Middle frontal gyrus (tissue), 1 donor: ENCODE measurements around the gene LGALS9B.
A peak's percentile ranks its signal among the peaks of the same experiment; 100 is the strongest.
"Not testable (repeated sequence)": the region's sequence is repeated elsewhere in the genome, so short reads cannot be mapped to it uniquely, and the experiment has no call there.

Experiments used
- DNase-seq: peaks from one replicate; pipeline ENCODE4 v3.0.0-alpha.2; 2015; ENCODE audit warnings: low spot score; ENCODE audit errors: extremely low spot score

The LGALS9B gene

GRCh38 chr17:20467447-20467846 is at the start of gene LGALS9B:
TSS of gene LGALS9B (minus strand) at chr17:20467539. CDS start at chr17:20467470, 69 bp downstream.
- not testable (repeated sequence) for DNase-seq

GRCh38 chr17:20516986-20517385 is 49.6 kb upstream of the LGALS9B start:
- not testable (repeated sequence) for DNase-seq

GRCh38 chr17:20515099-20515498 is 47.8 kb upstream of the LGALS9B start:
- not testable (repeated sequence) for DNase-seq

- not testable (repeated sequence) for DNase-seq
These were observed 46.2 kb upstream of the LGALS9B start for GRCh38 chr17:20513539-20513938.

- DNase-seq: not testable (repeated sequence)
These were observed 45.0 kb upstream of the LGALS9B start for GRCh38 chr17:20512378-20512777.

- DNase-seq: not testable (repeated sequence)
These were observed 44.4 kb upstream of the LGALS9B start for GRCh38 chr17:20511778-20512177.

GRCh38 chr17:20505333-20505732 is 38.0 kb upstream of the LGALS9B start:
- DNase-seq: not testable (repeated sequence)

- DNase-seq: not testable (repeated sequence)
These were observed 37.2 kb upstream of the LGALS9B start for GRCh38 chr17:20504388-20505066.

- DNase-seq: not testable (repeated sequence)
These were observed 34.6 kb upstream of the LGALS9B start for GRCh38 chr17:20501896-20502295.

- not testable (repeated sequence) for DNase-seq
These were observed 33.0 kb upstream of the LGALS9B start for GRCh38 chr17:20500346-20500745.

- DNase-seq: not testable (repeated sequence)
These were observed 28.1 kb upstream of the LGALS9B start for GRCh38 chr17:20495420-20495819.

GRCh38 chr17:20494735-20495134 is 27.4 kb upstream of the LGALS9B start:
- DNase-seq: not testable (repeated sequence)

- not testable (repeated sequence) for DNase-seq
These were observed 26.8 kb upstream of the LGALS9B start for GRCh38 chr17:20494147-20494546.

- not testable (repeated sequence) for DNase-seq
These were observed 25.6 kb upstream of the LGALS9B start for GRCh38 chr17:20492971-20493370.

GRCh38 chr17:20492099-20492498 is 24.8 kb upstream of the LGALS9B start:
- DNase-seq: not testable (repeated sequence)

GRCh38 chr17:20484930-20485329 is 17.6 kb upstream of the LGALS9B start:
- DNase-seq: not testable (repeated sequence)

- DNase-seq: not testable (repeated sequence)
These were observed 12.7 kb upstream of the LGALS9B start for GRCh38 chr17:20479889-20480591.

- not testable (repeated sequence) for DNase-seq
These were observed 10.2 kb upstream of the LGALS9B start for GRCh38 chr17:20477398-20478071.

- peak; percentile 2 for DNase-seq
These were observed 7.9 kb upstream of the LGALS9B start for GRCh38 chr17:20475137-20475831.

- not testable (repeated sequence) for DNase-seq
These were observed 6.7 kb upstream of the LGALS9B start for GRCh38 chr17:20474081-20474480.

GRCh38 chr17:20469946-20470345 is 2.6 kb upstream of the LGALS9B start:
- DNase-seq: not testable (repeated sequence)
